ENCODE results near the gene NABP1.

GRCh38 chr2:191710411-191710900 lies 32.5 kb downstream of the NABP1 start:
- TF ChIP-seq JUN (IDR thresholded peaks at IDR 0.05) (no peak), REST (IDR thresholded peaks at IDR 0.05) (no peak), NPAS2 (CRISPR knock-in tag; IDR thresholded peaks at IDR 0.05; ENCODE audit: borderline replicate concordance) (no peak), POLR2A (IDR thresholded peaks at IDR 0.05; ENCODE audit: low read length) (no peak), CHD2 (IDR thresholded peaks at IDR 0.05; ENCODE audit: low read length, partially characterized antibody) (no peak), SMC3 (IDR thresholded peaks at IDR 0.05) (no peak), RNF2 (IDR thresholded peaks at IDR 0.05; ENCODE audit: borderline replicate concordance, low read depth) (no peak), ZSCAN20 (CRISPR knock-in tag; IDR thresholded peaks at IDR 0.05) (no peak), BHLHE40 (IDR thresholded peaks at IDR 0.05; ENCODE audit: low read depth, low read length) (no peak)
- TF ChIP-seq, protein P1, sequence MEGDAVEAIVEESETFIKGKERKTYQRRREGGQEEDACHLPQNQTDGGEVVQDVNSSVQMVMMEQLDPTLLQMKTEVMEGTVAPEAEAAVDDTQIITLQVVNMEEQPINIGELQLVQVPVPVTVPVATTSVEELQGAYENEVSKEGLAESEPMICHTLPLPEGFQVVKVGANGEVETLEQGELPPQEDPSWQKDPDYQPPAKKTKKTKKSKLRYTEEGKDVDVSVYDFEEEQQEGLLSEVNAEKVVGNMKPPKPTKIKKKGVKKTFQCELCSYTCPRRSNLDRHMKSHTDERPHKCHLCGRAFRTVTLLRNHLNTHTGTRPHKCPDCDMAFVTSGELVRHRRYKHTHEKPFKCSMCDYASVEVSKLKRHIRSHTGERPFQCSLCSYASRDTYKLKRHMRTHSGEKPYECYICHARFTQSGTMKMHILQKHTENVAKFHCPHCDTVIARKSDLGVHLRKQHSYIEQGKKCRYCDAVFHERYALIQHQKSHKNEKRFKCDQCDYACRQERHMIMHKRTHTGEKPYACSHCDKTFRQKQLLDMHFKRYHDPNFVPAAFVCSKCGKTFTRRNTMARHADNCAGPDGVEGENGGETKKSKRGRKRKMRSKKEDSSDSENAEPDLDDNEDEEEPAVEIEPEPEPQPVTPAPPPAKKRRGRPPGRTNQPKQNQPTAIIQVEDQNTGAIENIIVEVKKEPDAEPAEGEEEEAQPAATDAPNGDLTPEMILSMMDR (IDR thresholded peaks at IDR 0.05) = no peak
- TF ChIP-seq, protein P2, sequence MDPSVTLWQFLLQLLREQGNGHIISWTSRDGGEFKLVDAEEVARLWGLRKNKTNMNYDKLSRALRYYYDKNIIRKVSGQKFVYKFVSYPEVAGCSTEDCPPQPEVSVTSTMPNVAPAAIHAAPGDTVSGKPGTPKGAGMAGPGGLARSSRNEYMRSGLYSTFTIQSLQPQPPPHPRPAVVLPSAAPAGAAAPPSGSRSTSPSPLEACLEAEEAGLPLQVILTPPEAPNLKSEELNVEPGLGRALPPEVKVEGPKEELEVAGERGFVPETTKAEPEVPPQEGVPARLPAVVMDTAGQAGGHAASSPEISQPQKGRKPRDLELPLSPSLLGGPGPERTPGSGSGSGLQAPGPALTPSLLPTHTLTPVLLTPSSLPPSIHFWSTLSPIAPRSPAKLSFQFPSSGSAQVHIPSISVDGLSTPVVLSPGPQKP (IDR thresholded peaks at IDR 0.05; ENCODE audit: low read depth, low read length) = no peak
